OCI-LY1 (cell line): ENCODE measurements around the gene XYLT1.

Experiments
- EZH2 ChIP-seq: fragments of 200-600 bp; sonication (generic), shearing (Covaris generic); IDR thresholded peaks from 2 replicates; pipeline ENCODE4 v1.8.0; 2017; ENCODE audit warnings: borderline replicate concordance, mixed run types, mild to moderate bottlenecking, antibody characterized with exemption, low read length, moderate library complexity, mixed read lengths
- TF ChIP-seq, protein P1 (sequence below): fragments of 200-600 bp; sonication (generic), shearing (Covaris generic); IDR thresholded peaks from 2 replicates; pipeline ENCODE4 v1.5.1; 2017; ENCODE audit warnings: mild to moderate bottlenecking, antibody characterized with exemption, low read length, moderate library complexity, mixed read lengths

DNA sequence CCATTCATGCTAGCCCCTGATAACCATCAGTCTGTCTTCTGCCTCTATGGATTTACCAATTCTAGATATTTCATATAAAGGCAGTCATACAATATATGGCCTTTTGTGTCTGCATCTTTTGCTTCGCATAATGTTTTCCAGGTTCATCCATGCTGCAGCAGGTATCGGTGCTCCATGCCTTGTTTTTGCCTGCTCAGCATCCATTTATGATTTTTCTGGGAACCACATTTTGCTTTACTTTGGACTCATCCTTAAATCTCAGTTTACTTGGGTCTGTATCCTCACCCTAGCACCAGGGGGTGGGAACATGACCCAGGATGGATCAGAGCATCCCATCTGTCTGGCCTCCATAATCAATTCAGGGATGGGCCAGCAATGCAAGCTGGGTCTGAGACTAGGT is 325.7 kb downstream of the XYLT1 start:
- TF ChIP-seq, protein P1, sequence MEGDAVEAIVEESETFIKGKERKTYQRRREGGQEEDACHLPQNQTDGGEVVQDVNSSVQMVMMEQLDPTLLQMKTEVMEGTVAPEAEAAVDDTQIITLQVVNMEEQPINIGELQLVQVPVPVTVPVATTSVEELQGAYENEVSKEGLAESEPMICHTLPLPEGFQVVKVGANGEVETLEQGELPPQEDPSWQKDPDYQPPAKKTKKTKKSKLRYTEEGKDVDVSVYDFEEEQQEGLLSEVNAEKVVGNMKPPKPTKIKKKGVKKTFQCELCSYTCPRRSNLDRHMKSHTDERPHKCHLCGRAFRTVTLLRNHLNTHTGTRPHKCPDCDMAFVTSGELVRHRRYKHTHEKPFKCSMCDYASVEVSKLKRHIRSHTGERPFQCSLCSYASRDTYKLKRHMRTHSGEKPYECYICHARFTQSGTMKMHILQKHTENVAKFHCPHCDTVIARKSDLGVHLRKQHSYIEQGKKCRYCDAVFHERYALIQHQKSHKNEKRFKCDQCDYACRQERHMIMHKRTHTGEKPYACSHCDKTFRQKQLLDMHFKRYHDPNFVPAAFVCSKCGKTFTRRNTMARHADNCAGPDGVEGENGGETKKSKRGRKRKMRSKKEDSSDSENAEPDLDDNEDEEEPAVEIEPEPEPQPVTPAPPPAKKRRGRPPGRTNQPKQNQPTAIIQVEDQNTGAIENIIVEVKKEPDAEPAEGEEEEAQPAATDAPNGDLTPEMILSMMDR: no peak
- no peak for TF ChIP-seq EZH2
